Muscle of arm (tissue), 12 donors: ENCODE results near the gene NFATC2. TPM values are rescaled to one million over a fixed set of nuclear protein-coding genes. Genes with fewer than 3 reads are reported as not detected.

Source experiments
- DNase-seq: peaks from one replicate; pipeline ENCODE4 v3.0.0-alpha.2; 2013
- polyA plus RNA-seq, 12 donors: library from polyadenylated mRNA; unstranded; fragments of 120-200 nt; gene quantifications; one replicate each; pipeline ENCODE4 v1.2.1, GENCODE V29; 2013; ENCODE audit not compliant: insufficient read length in 12 of 12

NFATC2 gene
- polyA plus RNA-seq, 12 donors, result 4.4 to 12.9 (median 5.9) TPM; not detected in 1

GRCh38 chr20:51452734-51453365, 89.7 kb downstream of the NFATC2 start:
- no peak for DNase-seq

DNA sequence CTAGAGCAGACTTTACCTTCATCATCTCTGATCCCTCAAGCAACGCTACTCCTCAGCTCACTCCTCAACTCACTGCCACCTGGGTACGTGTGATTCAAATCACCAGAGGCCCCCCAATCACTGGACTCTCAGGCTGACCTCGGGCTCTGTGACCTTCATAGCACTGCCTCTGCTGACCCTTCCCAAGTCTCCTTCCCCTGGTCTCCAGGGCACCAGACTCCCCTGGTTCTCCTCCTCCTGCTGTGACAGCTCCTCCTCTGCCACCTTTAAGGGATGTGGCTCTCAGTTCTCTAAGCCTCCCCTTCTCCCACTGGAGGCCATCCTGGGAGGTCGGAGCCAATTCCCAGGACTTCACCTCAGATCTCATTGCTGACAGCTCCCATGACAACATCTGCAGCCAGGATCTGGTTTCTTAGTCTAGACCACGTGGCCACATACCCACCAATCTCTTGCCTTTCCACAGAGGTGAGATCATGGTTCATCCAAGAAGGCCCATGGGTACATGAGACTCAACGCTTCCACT, 90.4 kb downstream of the NFATC2 start:
- DNase-seq, result no peak

DNA sequence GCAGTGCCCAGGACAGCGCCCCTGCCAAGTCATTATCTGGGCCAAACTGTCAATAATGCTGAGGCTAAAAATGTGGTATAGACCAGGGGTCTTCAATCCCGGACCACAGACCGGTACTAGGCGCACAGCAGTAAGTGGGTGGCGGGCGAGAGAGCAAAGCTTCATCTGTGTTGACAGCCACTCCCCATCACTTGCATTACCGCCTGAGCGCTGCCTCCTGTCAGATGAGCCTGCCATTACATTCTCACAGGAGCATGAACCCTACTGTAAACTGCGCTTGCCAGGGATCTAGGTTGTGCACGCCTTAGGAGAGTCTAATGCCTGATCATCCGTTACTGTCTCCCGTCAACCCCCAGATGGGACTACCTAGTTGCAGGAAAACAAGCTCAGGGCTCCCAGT, 91.0 kb downstream of the NFATC2 start:
- no peak for DNase-seq

- DNase-seq, result no peak
Measured at GRCh38 chr20:51450984-51451383, 91.5 kb downstream of the NFATC2 start.

DNA sequence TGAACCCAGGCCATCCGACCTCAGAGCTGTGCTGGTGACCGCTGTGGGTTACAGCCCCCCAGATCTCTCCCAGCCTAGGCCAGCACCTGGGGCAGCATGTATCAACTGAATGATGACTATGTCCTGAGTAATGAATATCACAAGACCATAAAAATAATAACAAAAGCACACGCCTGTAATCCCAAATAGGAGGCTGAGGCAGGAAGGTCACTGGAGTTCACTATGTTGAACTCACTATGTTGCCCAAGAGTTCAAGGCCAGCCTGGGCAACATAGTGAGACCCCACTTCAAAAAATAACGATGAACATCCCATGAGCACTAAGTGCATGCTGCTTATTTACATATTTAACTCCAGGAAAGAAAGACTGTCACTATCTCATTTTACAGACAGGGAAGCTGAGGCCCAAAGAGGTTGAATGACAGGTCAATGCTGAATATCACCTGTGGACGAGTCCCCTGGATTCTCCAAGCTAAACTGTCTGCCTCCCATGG, 92.3 kb downstream of the NFATC2 start:
- DNase-seq, result no peak

- DNase-seq, result no peak
Measured at GRCh38 chr20:51449498-51450220, 92.9 kb downstream of the NFATC2 start.

GRCh38 chr20:51447765-51448148, 94.8 kb downstream of the NFATC2 start:
- no peak for DNase-seq

GRCh38 chr20:51447097-51447764, 95.3 kb downstream of the NFATC2 start:
- peak; percentile 83 for DNase-seq

DNA sequence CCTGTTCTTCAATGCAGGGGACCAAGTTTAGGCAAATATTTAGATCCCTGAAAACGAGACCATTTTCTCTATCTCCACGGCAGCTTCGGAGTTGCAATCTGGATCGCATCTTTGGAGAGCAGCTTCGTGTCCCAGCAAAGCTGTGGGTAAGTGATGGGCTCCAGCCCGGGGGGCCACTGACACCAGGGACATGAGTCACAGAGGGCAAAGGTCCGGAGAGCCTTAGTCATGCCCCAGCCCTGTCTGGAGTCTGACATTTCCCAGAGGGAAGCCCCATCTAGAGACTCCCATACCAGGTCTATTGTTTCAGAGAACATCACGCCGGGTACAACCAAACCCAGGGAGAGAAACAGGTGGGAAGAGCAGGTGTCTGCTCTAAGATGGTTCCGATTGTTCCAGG, 95.9 kb downstream of the NFATC2 start:
- DNase-seq, result no peak

DNA sequence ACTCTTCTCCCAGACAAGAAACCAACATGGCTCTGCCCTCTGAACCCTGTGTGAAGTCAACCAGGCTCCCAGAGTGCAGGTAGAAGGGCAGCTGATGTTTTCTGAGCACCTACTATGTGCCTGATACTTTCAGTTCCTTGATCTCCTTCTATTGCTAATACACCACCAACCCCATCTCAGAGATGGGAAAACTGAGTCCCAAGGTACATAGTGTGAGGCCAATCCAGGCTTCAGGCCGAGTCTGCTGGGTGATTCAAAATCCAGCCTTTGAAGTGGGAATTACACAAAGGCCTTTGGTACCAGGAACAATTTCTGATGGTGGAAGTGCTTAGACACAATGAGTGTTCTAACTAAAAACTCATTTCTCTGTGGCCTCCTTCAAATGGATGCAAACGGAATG, 96.3 kb downstream of the NFATC2 start:
- no peak for DNase-seq

- DNase-seq, result no peak
Measured at GRCh38 chr20:51445591-51445990, 96.9 kb downstream of the NFATC2 start.

DNA sequence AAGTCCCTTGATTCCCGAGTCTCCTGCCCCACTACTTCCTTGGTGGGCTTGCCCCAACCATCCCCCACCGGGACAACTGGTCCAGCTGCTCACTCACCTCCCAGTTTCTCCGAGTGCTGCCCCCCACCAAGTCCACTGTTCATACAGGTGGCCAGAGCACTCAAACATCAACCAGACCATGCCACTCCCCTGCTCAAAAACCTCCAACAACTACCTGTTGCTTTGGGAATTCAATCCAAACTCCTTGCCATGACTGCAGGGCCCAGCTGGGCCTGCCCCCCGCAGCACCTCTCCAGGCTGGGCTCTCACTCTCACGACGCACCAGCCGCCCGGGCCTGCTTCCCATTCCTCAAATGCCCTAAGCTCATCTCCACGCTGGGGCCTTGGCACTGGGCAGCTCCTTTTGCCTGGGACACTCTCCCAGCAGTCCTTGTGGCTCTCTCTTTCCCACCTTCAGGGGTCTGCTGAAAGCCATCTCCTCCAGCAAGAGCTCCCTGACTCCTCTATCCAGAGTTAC, 97.5 kb downstream of the NFATC2 start:
- no peak for DNase-seq

- DNase-seq, result no peak
Measured at GRCh38 chr20:51444467-51444866, 98.1 kb downstream of the NFATC2 start.

DNA sequence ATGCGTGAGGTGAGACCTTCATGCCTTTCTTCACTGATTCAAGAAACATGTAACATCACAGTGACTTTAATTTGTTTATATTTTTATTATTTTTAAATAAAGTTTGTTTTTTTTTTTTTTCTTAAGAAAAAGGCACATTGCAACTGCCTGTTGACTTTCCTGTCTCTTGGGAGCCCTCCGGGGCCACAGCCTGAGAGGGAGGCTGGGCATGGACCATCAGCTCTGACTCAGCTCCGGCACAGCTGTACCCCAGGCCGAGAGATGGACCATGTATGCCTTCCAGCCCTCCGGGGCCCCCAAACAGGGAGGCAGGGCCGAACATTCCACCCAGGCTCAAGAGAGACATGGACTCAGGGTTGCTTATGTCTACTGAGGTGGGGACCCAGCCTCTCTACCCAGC, 99.9 kb downstream of the NFATC2 start:
- DNase-seq, result no peak

- no peak for DNase-seq
Measured at GRCh38 chr20:51440589-51440988, 101.9 kb downstream of the NFATC2 start.

- DNase-seq, result no peak
Measured at GRCh38 chr20:51439160-51439689, 103.3 kb downstream of the NFATC2 start.

GRCh38 chr20:51438136-51438535, 104.4 kb downstream of the NFATC2 start:
- DNase-seq, result no peak

DNA sequence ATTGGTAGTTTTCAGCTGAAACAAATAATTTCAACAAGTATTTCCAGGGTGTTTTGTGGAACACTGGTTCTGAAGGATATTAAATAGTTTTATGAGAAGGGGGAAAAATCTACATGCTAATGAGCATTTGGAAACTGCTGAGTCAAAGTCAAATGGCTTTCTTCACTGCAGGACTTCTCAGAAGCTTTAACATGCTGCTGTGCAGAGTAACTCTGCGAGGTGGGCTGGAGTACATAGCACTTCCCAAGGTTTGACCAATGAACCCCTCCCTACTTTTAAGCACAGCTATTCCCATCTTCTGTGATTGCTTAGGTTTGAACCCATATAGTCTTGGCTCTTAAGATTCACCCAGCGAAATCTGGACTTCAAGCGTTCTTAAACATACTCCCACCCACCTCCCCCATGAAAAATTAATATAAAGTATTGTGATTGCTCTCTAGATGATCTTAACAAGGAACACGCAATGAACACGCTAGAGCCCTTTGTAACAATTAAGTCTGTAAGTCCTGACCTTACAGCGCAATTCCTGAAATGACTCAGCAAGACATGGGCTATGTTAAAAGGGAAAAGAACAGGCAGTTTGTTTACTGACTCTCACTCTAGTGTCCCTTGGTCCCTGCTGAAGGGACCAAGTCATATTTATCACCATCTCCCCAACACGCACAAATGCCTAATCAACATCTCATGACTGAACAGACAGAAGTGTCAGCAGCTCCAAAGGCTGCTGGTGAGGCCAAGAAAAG, 105.2 kb downstream of the NFATC2 start:
- no peak for DNase-seq

DNA sequence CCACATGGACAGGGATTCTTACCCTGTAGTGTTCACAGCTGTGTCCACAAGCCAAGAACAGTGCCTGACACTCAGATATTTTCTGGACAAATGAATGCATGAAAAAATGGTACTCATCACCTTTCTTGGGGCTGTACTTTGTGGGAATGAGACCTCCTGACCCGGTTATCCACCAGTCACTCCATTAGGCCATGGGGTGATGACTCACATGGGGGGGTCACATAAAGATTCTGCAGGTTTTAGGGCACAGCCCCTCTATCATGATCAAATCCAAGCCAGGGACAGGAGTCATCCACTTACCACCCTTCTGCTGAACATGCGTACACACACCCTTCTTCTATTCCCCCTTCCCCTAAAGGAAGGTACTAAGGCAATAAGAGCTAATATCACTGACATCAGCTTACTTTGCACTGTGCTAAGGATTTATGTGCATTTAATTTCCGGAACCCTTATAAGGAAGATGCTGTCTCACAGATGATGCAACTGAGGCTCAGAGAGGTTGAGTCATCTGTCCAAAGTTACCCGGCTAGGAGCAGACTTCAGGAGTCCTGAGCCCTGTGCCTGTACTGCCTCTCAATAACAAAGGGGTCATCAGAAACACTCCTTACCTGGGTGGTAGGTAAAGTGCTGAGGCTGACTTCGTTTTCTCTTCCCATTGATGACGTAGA, 107.8 kb downstream of the NFATC2 start:
- DNase-seq, result no peak

DNA sequence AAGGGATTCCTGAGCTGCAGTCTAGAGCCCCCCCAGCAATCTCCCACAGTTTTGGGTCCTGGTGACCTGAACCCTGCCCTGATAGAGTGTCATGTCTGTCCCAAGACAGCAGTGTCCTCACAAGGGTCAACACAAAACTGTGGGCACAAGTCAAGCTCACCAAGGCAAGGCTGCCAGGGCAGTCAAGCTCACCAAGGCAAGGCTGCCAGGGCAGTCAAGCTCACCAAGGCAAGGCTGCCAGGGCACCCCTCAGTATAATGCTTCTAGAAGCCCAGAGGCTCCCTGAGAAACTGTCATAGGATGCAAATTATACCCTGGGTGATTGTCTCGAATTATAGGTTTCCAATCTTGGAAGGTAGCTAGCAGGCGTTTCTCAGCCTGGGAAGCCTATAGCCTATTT, 108.5 kb downstream of the NFATC2 start:
- no peak for DNase-seq

DNA sequence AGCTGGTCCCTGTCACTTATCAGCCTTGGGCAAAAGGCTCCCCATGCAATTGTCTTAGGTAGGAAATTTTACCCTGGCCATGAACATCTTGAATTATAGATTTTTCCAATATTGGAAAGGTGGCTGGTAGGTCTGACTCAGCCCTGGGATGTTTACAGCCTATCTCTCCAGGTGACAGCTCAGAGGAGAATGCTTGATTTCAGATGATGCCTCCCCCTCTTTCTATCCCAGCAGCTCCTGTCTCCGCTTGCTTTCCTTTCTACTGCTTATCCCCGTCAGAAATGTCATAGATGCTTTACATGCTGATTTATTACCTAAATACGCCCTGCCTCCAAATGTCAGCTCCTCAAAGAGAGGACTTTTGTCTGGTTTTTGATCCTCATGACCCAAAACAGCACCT, 109.6 kb downstream of the NFATC2 start:
- no peak for DNase-seq
